Measurements from ENCODE around the gene CREBRF.

- TF ChIP-seq ZNF184 (CRISPR knock-in tag; IDR thresholded peaks at IDR 0.05) (no peak), CTCF (IDR thresholded peaks at IDR 0.05 in 2 of 3, conservative IDR thresholded peaks at IDR 0.05 in 1 of 3; ENCODE audit: insufficient read depth in 2 of 3, low read depth in 1 of 3, low read length in 3 of 3) (no peak), E2F8 (IDR thresholded peaks at IDR 0.05; ENCODE audit: low read depth, partially characterized antibody) (no peak), SP1 (CRISPR knock-in tag; IDR thresholded peaks at IDR 0.05) (no peak), ELF4 (CRISPR knock-in tag; IDR thresholded peaks at IDR 0.05) (no peak), E2F4 (CRISPR knock-in tag; IDR thresholded peaks at IDR 0.05; ENCODE audit: low read depth) (no peak), HCFC1 (IDR thresholded peaks at IDR 0.05; ENCODE audit: low read depth, low read length) (no peak), CHD1 (IDR thresholded peaks at IDR 0.05; ENCODE audit: low read length) (no peak), LARP7 (IDR thresholded peaks at IDR 0.05) (0 out of 2 replicates have a peak, but pooled peaks have one; percentile 41), HNRNPLL (IDR thresholded peaks at IDR 0.05; ENCODE audit: low read depth, low read length, poor library complexity, severe bottlenecking) (no peak), ZKSCAN1 (IDR thresholded peaks at IDR 0.05; ENCODE audit: low read depth, low read length) (no peak), ZNF134 (CRISPR knock-in tag; conservative IDR thresholded peaks at IDR 0.05) (no peak), NFYB (IDR thresholded peaks at IDR 0.05; ENCODE audit: extremely low read depth, insufficient read length) (no peak), EZH2 (IDR thresholded peaks at IDR 0.05; ENCODE audit: borderline replicate concordance, low read depth, low read length) (no peak)
Observed at GRCh38 chr5:173075137-173075843, 19.1 kb downstream of the CREBRF start.
